ENCODE data around the gene MYO1D.

- no peak for TF ChIP-seq POLR2AphosphoS5 (IDR thresholded peaks at IDR 0.05)
- TF ChIP-seq POLR2A (IDR thresholded peaks at IDR 0.05) = no peak
Measured at GRCh38 chr17:32483451-32484019, 393.4 kb downstream of the MYO1D start.
